Uterus (tissue), 4 donors: ENCODE results near the gene MIER2. TPM values are rescaled to one million over a fixed set of nuclear protein-coding genes. Genes with fewer than 3 reads are reported as not detected.

Experiments used
- DNase-seq, 2 donors: peaks; one replicate each; pipeline ENCODE4 v3.0.0-alpha.2; 2019 to 2020
- H3K27ac ChIP-seq, 2 donors: fragments of 200-600 bp; sonication (generic); 1 replicate in 1 of 2; 2 replicates in 1 of 2; pipeline ENCODE4 v1.5.1; 2016 to 2018
- H3K27me3 ChIP-seq, 2 donors: fragments of 200-600 bp; sonication (generic); one replicate each; pipeline ENCODE4 v1.5.1; 2018 to 2019; ENCODE audit warnings: control low read depth in 1 of 2
- H3K36me3 ChIP-seq, 2 donors: fragments of 200-600 bp; sonication (generic); one replicate each; pipeline ENCODE4 v1.5.1; 2019; ENCODE audit warnings: control low read depth in 1 of 2
- H3K4me1 ChIP-seq, 2 donors: fragments of 200-600 bp; sonication (generic); one replicate each; pipeline ENCODE4 v1.5.1; 2018 to 2019; ENCODE audit warnings: control low read depth in 1 of 2
- H3K4me3 ChIP-seq, 2 donors: fragments of 200-600 bp; sonication (generic); 1 replicate in 1 of 2; 2 replicates in 1 of 2; pipeline ENCODE4 v1.5.1; 2018 to 2019; ENCODE audit warnings: mild to moderate bottlenecking in 1 of 2
- H3K9me3 ChIP-seq, 2 donors: fragments of 200-600 bp; sonication (generic); one replicate each; pipeline ENCODE4 v1.5.1; 2019; ENCODE audit warnings: control low read depth in 1 of 2
- POLR2A ChIP-seq, 2 donors: fragments of 450-650 bp; IDR thresholded peaks; one replicate each; pipeline ENCODE4 v1.6.1; 2016; ENCODE audit warnings: antibody characterized with exemption in 2 of 2, mild to moderate bottlenecking in 1 of 2, moderate library complexity in 1 of 2
- intact Hi-C: fragments of 100-400 bp; cut with DNase I; formaldehyde crosslinking; loops from one replicate; pipeline ENCODE4 v1.15.1; 2023; ENCODE audit warnings: low total_unique reads
- total RNA-seq, 4 donors: library from RNA; depleted of rRNA in 3 of 4; stranded (reverse); fragments of >200 nt in 3 of 4; gene quantifications; one replicate each; pipeline versions ENCODE4 v1.1.0 to v1.2.4, GENCODE V29; 2014 to 2023
- TF ChIP-seq, protein P1 (sequence below), 4 experiments: fragments of 200-600 bp in 2 of 4; fragments of 450-650 bp in 2 of 4; sonication (generic) in 2 of 4; IDR thresholded peaks; one replicate each; pipeline ENCODE4 v1.5.1; 2016 to 2019; ENCODE audit warnings: antibody characterized with exemption in 4 of 4, mild to moderate bottlenecking in 2 of 4, moderate library complexity in 1 of 4
- donor health status: DM: yes; HTN: yes; CAD: no.

The MIER2 gene
- total RNA-seq, 4 donors from 2014 or later, result 2.6 to 54.8 (median 12.7) TPM

GRCh38 chr19:313169-313987 lies 31.2 kb downstream of the MIER2 start:
- no peak for DNase-seq
- H3K27ac ChIP-seq, result no peak overlapping the region
- intact Hi-C loops, result no loop called here

GRCh38 chr19:311813-312261 lies 32.8 kb downstream of the MIER2 start:
- no peaks in the 10 kb centered on the region for H3K9me3 ChIP-seq
- TF ChIP-seq POLR2A (IDR thresholded peaks at IDR 0.05), result no peak
- TF ChIP-seq, protein P1, sequence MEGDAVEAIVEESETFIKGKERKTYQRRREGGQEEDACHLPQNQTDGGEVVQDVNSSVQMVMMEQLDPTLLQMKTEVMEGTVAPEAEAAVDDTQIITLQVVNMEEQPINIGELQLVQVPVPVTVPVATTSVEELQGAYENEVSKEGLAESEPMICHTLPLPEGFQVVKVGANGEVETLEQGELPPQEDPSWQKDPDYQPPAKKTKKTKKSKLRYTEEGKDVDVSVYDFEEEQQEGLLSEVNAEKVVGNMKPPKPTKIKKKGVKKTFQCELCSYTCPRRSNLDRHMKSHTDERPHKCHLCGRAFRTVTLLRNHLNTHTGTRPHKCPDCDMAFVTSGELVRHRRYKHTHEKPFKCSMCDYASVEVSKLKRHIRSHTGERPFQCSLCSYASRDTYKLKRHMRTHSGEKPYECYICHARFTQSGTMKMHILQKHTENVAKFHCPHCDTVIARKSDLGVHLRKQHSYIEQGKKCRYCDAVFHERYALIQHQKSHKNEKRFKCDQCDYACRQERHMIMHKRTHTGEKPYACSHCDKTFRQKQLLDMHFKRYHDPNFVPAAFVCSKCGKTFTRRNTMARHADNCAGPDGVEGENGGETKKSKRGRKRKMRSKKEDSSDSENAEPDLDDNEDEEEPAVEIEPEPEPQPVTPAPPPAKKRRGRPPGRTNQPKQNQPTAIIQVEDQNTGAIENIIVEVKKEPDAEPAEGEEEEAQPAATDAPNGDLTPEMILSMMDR (IDR thresholded peaks at IDR 0.05), result no peak
- H3K27ac ChIP-seq, result peak overlapping the region in 1 of 2 donors; percentile 47
- intact Hi-C loops, result no loop called here
- H3K4me3 ChIP-seq, result no peak overlapping the region
- peak in 1 of 2 donors; percentile 23 for DNase-seq
- H3K27me3 ChIP-seq, result no peaks in the 10 kb centered on the region
- H3K4me1 ChIP-seq, result no peaks in the 10 kb centered on the region
- no peaks in the 10 kb centered on the region for H3K36me3 ChIP-seq

More at GRCh38 chr19:313169-313987, 31.2 kb downstream of the MIER2 start:
- H3K4me1 ChIP-seq, result no peaks in the 10 kb centered on the region
- TF ChIP-seq, protein P1 (IDR thresholded peaks at IDR 0.05), result no peak
- no peak for TF ChIP-seq POLR2A (IDR thresholded peaks at IDR 0.05)
- H3K36me3 ChIP-seq, result no peaks in the 10 kb centered on the region
- H3K27me3 ChIP-seq, result no peaks in the 10 kb centered on the region
- no peaks in the 10 kb centered on the region for H3K9me3 ChIP-seq
- no peak overlapping the region for H3K4me3 ChIP-seq

GRCh38 chr19:310781-311496 lies 33.7 kb downstream of the MIER2 start:
- Histone ChIP-seq H3K4me3 (peak overlapping the region in 1 of 2 donors; percentile 10), H3K27me3 (no peaks in the 10 kb centered on the region), H3K9me3 (no peaks in the 10 kb centered on the region), H3K4me1 (no peaks in the 10 kb centered on the region), H3K27ac (peak overlapping the region in 1 of 2 donors; percentile 47), H3K36me3 (no peaks in the 10 kb centered on the region)
- TF ChIP-seq POLR2A (IDR thresholded peaks at IDR 0.05), result no peak
- TF ChIP-seq, protein P1 (IDR thresholded peaks at IDR 0.05), result no peak
- peak in 1 of 2 donors; percentile 13 for DNase-seq
- intact Hi-C loops, result no loop called here

DNA sequence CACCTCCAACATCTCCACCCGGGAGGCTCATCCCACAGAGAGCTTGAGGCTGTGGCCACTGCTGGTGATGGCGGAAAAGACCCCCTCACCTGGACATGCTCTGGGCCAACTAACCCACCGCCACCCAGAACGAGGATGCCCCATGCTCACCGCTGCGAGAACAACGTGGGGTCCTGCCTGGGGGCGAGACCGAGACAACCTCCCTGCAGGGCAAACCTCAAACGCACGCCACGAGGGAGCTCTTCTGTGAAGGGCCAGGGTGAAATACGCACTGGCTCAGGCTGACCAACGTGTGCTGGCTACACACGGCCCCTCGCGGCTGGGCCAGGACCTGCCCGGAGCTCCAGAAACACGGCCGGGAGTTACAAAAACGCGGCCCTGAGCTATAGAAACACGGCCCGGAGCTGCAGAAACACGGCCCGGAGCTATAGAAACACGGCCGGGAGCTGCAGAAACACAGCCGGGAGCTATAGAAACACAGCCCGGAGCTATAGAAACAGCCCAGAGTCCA lies 34.4 kb downstream of the MIER2 start:
- H3K4me1 ChIP-seq, result no peaks in the 10 kb centered on the region
- no peaks in the 10 kb centered on the region for H3K9me3 ChIP-seq
- no peak for TF ChIP-seq POLR2A (IDR thresholded peaks at IDR 0.05)
- TF ChIP-seq, protein P1 (IDR thresholded peaks at IDR 0.05), result peak in 1 of 4 experiments; percentile 23
- H3K27me3 ChIP-seq, result no peaks in the 10 kb centered on the region
- DNase-seq, result peak in 1 of 2 donors; percentile 24
- no peaks in the 10 kb centered on the region for H3K36me3 ChIP-seq
- peak overlapping the region; percentile 25 to 47 for H3K27ac ChIP-seq
- intact Hi-C loops, result no loop called here
- no peak overlapping the region for H3K4me3 ChIP-seq
